ENCODE data around the gene TEF. TPM values are rescaled to one million over a fixed set of nuclear protein-coding genes. Genes with fewer than 3 reads are reported as not detected.

Gene TEF
- polyA plus RNA-seq, 1 of the 3 experiments (the other 2 are of a cell fraction) = 3.6 TPM

DNA sequence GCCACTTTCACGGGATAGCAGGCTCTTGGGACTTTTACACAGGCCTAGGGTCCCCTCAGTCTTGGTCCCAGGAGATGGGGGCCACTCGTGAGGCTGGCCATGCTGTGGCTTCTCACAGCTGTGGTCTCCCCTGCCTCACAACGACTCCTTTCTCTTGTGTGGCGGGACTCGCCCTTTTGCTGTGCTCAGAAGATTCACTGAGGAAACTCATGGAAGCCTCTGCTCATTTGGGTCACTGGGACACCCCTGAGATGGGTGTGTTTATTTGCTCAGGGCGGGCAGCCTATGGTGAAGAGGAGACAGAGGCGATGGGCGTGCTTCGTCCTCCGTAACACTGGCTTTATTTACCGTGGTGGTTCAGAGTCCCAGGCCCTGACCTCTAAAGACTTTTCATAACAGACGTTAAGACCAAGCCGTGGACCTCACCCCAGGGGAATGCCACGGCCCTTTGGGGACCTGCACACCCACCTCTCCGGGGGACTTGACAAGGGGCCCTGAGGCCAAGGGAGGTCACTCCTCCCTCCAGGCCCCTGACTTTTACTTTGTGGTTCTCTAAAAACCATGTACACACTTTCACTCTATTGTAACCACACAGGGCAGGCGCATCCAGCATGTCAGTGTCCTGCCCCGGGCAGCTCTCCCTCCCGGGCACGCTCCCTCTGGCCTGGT lies 15.5 kb downstream of the TEF start:
- peaks cover 0 to 19% of the 10 kb centered on the region in 2 experiments for H3K36me3 ChIP-seq (replicated peaks in 1 of 2; ENCODE audit: control insufficient read depth in 1 of 2, insufficient read depth in 2 of 2, low read length in 1 of 2)
- no peak overlapping the region for H3K4me2 ChIP-seq
- no peak for DNase-seq
- TF ChIP-seq GABPA (IDR thresholded peaks at IDR 0.05; ENCODE audit: low read depth) = no peak
- TF ChIP-seq TAF1 (IDR thresholded peaks at IDR 0.05; ENCODE audit: borderline replicate concordance, low read depth, low read length) = no peak
- TF ChIP-seq MEF2A (IDR thresholded peaks at IDR 0.05; ENCODE audit: borderline replicate concordance, low read depth) = no peak
- TF ChIP-seq, protein P1, sequence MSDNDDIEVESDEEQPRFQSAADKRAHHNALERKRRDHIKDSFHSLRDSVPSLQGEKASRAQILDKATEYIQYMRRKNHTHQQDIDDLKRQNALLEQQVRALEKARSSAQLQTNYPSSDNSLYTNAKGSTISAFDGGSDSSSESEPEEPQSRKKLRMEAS (IDR thresholded peaks at IDR 0.05; ENCODE audit: low read depth) = no peak
- TF ChIP-seq RFX5 (IDR thresholded peaks at IDR 0.05; ENCODE audit: low read length) = no peak
- no peak for TF ChIP-seq YY1 (IDR thresholded peaks at IDR 0.05; ENCODE audit: low read depth)
- no peak for TF ChIP-seq TEAD4 (IDR thresholded peaks at IDR 0.05; ENCODE audit: borderline replicate concordance, insufficient read depth)
- TF ChIP-seq NFIC (IDR thresholded peaks at IDR 0.05; ENCODE audit: borderline replicate concordance) = no peak
- no peak for TF ChIP-seq RCOR1 (IDR thresholded peaks at IDR 0.05; ENCODE audit: low read length)
- CTCF ChIA-PET = interaction anchor here (1.6 to 2.2 kb wide), 2 partner anchors 120 to 121 kb away, joined by 4 to 7 read pairs; no protein-coding TSS in a partner anchor
- H2AFZ ChIP-seq (ENCODE audit: low read depth) = no peak overlapping the region
- POLR2A ChIA-PET = no interaction called here
- no peaks in the 10 kb centered on the region for H3F3A ChIP-seq (replicated peaks; ENCODE audit: insufficient read depth)
- H3K27me3 ChIP-seq (ENCODE audit: insufficient read depth) = no peaks in the 10 kb centered on the region
- no peak overlapping the region for H3K9ac ChIP-seq
- H3K9me2 ChIP-seq = no peaks in the 10 kb centered on the region
- H4K20me1 ChIP-seq (ENCODE audit: insufficient read depth) = no peaks in the 10 kb centered on the region
- H3K27ac ChIP-seq (ENCODE audit: low read depth in 2 of 2, low read length in 1 of 2) = no peak overlapping the region
- WGBS (ENCODE audit: low lambda C conversion rate) = 91% methylated on average over 7 of the region's 19 CpGs
- H3K79me2 ChIP-seq (ENCODE audit: insufficient read depth) = no peaks in the 10 kb centered on the region
- peaks cover 7 to 15% of the 10 kb centered on the region in 2 experiments; a peak in 2 of 4 replicates for H3K4me1 ChIP-seq (ENCODE audit: control insufficient read depth in 1 of 2, insufficient read depth in 2 of 2, low read depth in 1 of 2, low read length in 1 of 2)
- no peak overlapping the region for H3K4me3 ChIP-seq (ENCODE audit: low read depth in 2 of 2, low read length in 1 of 2)
- H3K9me3 ChIP-seq = no peaks in the 10 kb centered on the region

DNA sequence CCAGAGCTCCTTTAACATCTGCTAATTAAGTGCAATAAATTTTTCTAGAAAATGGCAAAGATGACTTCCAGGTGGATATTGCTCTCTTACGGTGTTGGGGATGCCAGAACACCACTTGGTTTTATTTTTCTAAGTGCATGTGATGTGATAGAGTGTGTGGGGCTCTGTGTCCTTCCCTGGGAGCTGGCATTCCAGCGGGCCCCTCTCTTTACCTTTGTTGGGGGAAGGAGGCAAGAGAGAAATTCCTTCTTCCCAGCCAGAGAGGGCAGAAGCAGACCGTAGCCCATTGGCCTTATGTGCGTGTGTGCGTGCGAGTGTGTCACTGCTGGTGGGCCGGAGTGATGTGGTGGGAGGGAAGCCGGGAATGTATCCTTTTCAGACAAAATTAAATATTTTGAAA lies 17.2 kb downstream of the TEF start:
- ChIA-PET POLR2A (no interaction called here), CTCF (interaction anchor here (0.6 to 2.2 kb wide), 4 partner anchors 32 to 199 kb away, joined by 3 to 7 read pairs (median 4); no protein-coding TSS in a partner anchor)
- H3K4me2 ChIP-seq = no peak overlapping the region
- H3K36me3 ChIP-seq (replicated peaks in 1 of 2; ENCODE audit: control insufficient read depth in 1 of 2, insufficient read depth in 2 of 2, low read length in 1 of 2) = peaks cover 0 to 19% of the 10 kb centered on the region in 2 experiments
- no peaks in the 10 kb centered on the region for H3K9me3 ChIP-seq
- no peaks in the 10 kb centered on the region for H3K9me2 ChIP-seq
- no peak overlapping the region for H3K4me3 ChIP-seq (ENCODE audit: low read depth in 2 of 2, low read length in 1 of 2)
- no peak overlapping the region for H2AFZ ChIP-seq (ENCODE audit: low read depth)
- no peak for TF ChIP-seq FOXJ3 (CRISPR knock-in tag; IDR thresholded peaks at IDR 0.05)
- TF ChIP-seq, protein P2, sequence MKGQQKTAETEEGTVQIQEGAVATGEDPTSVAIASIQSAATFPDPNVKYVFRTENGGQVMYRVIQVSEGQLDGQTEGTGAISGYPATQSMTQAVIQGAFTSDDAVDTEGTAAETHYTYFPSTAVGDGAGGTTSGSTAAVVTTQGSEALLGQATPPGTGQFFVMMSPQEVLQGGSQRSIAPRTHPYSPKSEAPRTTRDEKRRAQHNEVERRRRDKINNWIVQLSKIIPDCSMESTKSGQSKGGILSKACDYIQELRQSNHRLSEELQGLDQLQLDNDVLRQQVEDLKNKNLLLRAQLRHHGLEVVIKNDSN (IDR thresholded peaks at IDR 0.05; ENCODE audit: borderline replicate concordance, low read depth) = no peak
- no peak for TF ChIP-seq ELF1 (IDR thresholded peaks at IDR 0.05)
- no peak for TF ChIP-seq FOXM1 (IDR thresholded peaks at IDR 0.05; ENCODE audit: low read depth)
- no peak for TF ChIP-seq EZH2phosphoT487 (IDR thresholded peaks at IDR 0.05; ENCODE audit: borderline replicate concordance, low read depth)
- TF ChIP-seq TCF12 (IDR thresholded peaks at IDR 0.05) = no peak
- TF ChIP-seq, protein P3, sequence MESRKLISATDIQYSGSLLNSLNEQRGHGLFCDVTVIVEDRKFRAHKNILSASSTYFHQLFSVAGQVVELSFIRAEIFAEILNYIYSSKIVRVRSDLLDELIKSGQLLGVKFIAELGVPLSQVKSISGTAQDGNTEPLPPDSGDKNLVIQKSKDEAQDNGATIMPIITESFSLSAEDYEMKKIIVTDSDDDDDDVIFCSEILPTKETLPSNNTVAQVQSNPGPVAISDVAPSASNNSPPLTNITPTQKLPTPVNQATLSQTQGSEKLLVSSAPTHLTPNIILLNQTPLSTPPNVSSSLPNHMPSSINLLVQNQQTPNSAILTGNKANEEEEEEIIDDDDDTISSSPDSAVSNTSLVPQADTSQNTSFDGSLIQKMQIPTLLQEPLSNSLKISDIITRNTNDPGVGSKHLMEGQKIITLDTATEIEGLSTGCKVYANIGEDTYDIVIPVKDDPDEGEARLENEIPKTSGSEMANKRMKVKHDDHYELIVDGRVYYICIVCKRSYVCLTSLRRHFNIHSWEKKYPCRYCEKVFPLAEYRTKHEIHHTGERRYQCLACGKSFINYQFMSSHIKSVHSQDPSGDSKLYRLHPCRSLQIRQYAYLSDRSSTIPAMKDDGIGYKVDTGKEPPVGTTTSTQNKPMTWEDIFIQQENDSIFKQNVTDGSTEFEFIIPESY (IDR thresholded peaks at IDR 0.05; ENCODE audit: borderline replicate concordance, low read depth) = no peak
- TF ChIP-seq NRF1 (IDR thresholded peaks at IDR 0.05; ENCODE audit: low read depth, low read length) = no peak
- no peak for TF ChIP-seq TAF1 (IDR thresholded peaks at IDR 0.05; ENCODE audit: borderline replicate concordance, low read depth, low read length)
- no peak for TF ChIP-seq SMC3 (IDR thresholded peaks at IDR 0.05; ENCODE audit: low read depth, low read length)
- no peak for TF ChIP-seq TEAD4 (IDR thresholded peaks at IDR 0.05; ENCODE audit: borderline replicate concordance, insufficient read depth)
- no peak for TF ChIP-seq MEF2A (IDR thresholded peaks at IDR 0.05; ENCODE audit: borderline replicate concordance, low read depth)
- H3K9ac ChIP-seq = no peak overlapping the region
- no peak for DNase-seq
- no peaks in the 10 kb centered on the region for H4K20me1 ChIP-seq (ENCODE audit: insufficient read depth)
- no peak overlapping the region for H3K27ac ChIP-seq (ENCODE audit: low read depth in 2 of 2, low read length in 1 of 2)
- H3F3A ChIP-seq (replicated peaks; ENCODE audit: insufficient read depth) = no peaks in the 10 kb centered on the region
- H3K4me1 ChIP-seq (ENCODE audit: control insufficient read depth in 1 of 2, insufficient read depth in 2 of 2, low read depth in 1 of 2, low read length in 1 of 2) = peaks cover 10 to 19% of the 10 kb centered on the region in 2 experiments; a peak in 2 of 4 replicates
- WGBS (ENCODE audit: low lambda C conversion rate) = 91% methylated on average over 7 of the region's 8 CpGs
- no peaks in the 10 kb centered on the region for H3K79me2 ChIP-seq (ENCODE audit: insufficient read depth)
- H3K27me3 ChIP-seq (ENCODE audit: insufficient read depth) = no peaks in the 10 kb centered on the region

Data from SK-N-SH (cell line).